Adrenal gland (tissue), 12 donors: Measurements from ENCODE around the gene COL23A1. TPM values are rescaled to one million over a fixed set of nuclear protein-coding genes. Genes with fewer than 3 reads are reported as not detected.

Experiments used
- DNase-seq, 7 donors: peaks; one replicate each; pipeline ENCODE4 v3.0.0-alpha.2; 2019 to 2020
- H3K27ac ChIP-seq, 5 donors: fragments of 200-600 bp; sonication (generic) in 4 of 5; 1 replicate in 3 of 5; 2 replicates in 2 of 5; pipeline versions ENCODE4 v1.5.1 to v1.8.0; 2016 to 2020; ENCODE audit warnings: mild to moderate bottlenecking in 1 of 5
- H3K27me3 ChIP-seq: fragments of 200-600 bp; 2 replicates; pipeline ENCODE4 v1.8.0; 2021
- H3K36me3 ChIP-seq, 2 donors: fragments of 200-600 bp; replicated peaks in 1 of 2; 1 replicate in 1 of 2; 2 replicates in 1 of 2; pipeline versions ENCODE4 v1.5.1 to v1.8.0; 2018 to 2022
- H3K4me1 ChIP-seq, 2 donors: fragments of 200-600 bp; replicated peaks in 1 of 2; 1 replicate in 1 of 2; 2 replicates in 1 of 2; pipeline versions ENCODE4 v1.5.1 to v1.8.0; 2018 to 2021
- H3K4me3 ChIP-seq, 4 donors: fragments of 200-600 bp; sonication (generic) in 3 of 4; one replicate each; pipeline ENCODE4 v1.5.1; 2016 to 2018
- H3K9me3 ChIP-seq, 3 donors: fragments of 200-600 bp; sonication (generic) in 1 of 3; replicated peaks in 1 of 3; 1 replicate in 2 of 3; 2 replicates in 1 of 3; pipeline versions ENCODE4 v1.5.1 to v1.8.0; 2016 to 2021
- POLR2A ChIP-seq, 2 donors: fragments of 450-650 bp; IDR thresholded peaks; one replicate each; pipeline ENCODE4 v1.6.1; 2017; ENCODE audit warnings: antibody characterized with exemption in 2 of 2, mild to moderate bottlenecking in 2 of 2, moderate library complexity in 1 of 2
- WGBS, 4 donors: extraction: QIAGEN DNeasy Blood & Tissue Kit in 2 of 4; methylation state at CpG; one replicate each; pipeline versions ENCODE4 v1.1.5 to v1.1.7; 2013 to 2017; 5-methylcytosine and 5-hydroxymethylcytosine counted together
- intact Hi-C, 2 donors: fragments of 100-400 bp; cut with DNase I; formaldehyde crosslinking; loops; one replicate each; pipeline versions ENCODE4 v1.14.1 to v1.15.0; 2022 to 2023
- polyA plus RNA-seq, 3 donors: library from polyadenylated mRNA; stranded (reverse); fragments of 200-250 nt in 2 of 3; fragments of 350-450 nt in 1 of 3; fragmentation: Illumina TruSeq in 1 of 3; extraction: RNeasy Lipid Tissue Mini Kit (QIAGEN cat#74804) in 1 of 3; gene quantifications; one replicate each; pipeline ENCODE4 v1.2.3, GENCODE V29; 2013 to 2014
- total RNA-seq, 9 donors: library from RNA; depleted of rRNA in 4 of 9; stranded (reverse); fragments of >200 nt in 4 of 9; fragments of 120-200 nt in 1 of 9; fragmentation: NEBNext Ultra II Directional in 1 of 9; extraction: Animal tissue kit (Norgen Biotek cat#: 25700) in 1 of 9; gene quantifications; one replicate each; pipeline versions ENCODE4 v1.1.0 to v1.2.4, GENCODE V29; 2013 to 2023
- TF ChIP-seq, protein P1 (sequence below), 6 experiments: fragments of 450-650 bp in 4 of 6; fragments of 200-600 bp in 2 of 6; sonication (generic) in 1 of 6; IDR thresholded peaks; 1 replicate in 5 of 6; 2 replicates in 1 of 6; pipeline versions ENCODE4 v1.5.1 to v1.8.0; 2016 to 2021; ENCODE audit warnings: antibody characterized with exemption in 6 of 6, mild to moderate bottlenecking in 2 of 6, moderate library complexity in 1 of 6
- donor health status: healthy with polysubstance abuse.
- donor health status: Bipolar disorder and iron deficiency.
- donor health status: DM: yes; HTN: yes; CAD: no.
- donor health status: DM: no; HTN: no; CAD: no.
- donor health status: DM: no; HTN: no; CAD: no.
- donor health status: DM: yes; HTN: yes; CAD: no.

COL23A1 gene
- total and polyA plus RNA-seq, 12 donors, result 0.09 to 4.4 (median 0.88) TPM

DNA sequence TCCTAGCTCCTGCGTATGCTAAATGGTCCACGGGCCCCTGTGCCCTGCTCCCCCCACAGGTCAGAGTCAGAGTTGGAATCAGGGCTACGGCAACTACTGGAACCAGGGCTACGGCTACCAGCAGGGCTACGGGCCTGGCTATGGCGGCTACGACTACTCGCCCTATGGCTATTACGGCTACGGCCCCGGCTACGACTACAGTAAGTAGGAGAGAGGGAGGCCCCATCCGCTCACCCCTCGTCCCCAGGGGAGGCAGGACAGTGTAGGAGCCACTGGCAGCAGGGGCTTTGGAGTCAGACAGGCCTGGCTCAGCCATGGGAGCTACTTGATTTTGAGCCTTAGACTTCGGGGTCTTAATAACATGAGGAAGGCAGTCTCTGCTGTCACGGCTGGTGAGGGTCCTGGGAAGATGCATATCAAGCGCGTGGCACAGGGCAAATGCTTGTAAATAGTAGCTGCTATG lies 380.1 kb downstream of the COL23A1 start:
- no peaks in the 10 kb centered on the region for H3K27me3 ChIP-seq
- no peak overlapping the region for H3K27ac ChIP-seq
- H3K9me3 ChIP-seq, result no peaks in the 10 kb centered on the region
- peak in 1 of 7 donors; percentile 26 for DNase-seq
- H3K36me3 ChIP-seq, result peaks cover 0 to 85% of the 10 kb centered on the region in 2 donors
- WGBS, 4 donors, result 89 to 94% (median 92%) methylated on average over 6 to 18 of the region's 18 CpGs
- no peak overlapping the region for H3K4me3 ChIP-seq
- TF ChIP-seq, protein P1, sequence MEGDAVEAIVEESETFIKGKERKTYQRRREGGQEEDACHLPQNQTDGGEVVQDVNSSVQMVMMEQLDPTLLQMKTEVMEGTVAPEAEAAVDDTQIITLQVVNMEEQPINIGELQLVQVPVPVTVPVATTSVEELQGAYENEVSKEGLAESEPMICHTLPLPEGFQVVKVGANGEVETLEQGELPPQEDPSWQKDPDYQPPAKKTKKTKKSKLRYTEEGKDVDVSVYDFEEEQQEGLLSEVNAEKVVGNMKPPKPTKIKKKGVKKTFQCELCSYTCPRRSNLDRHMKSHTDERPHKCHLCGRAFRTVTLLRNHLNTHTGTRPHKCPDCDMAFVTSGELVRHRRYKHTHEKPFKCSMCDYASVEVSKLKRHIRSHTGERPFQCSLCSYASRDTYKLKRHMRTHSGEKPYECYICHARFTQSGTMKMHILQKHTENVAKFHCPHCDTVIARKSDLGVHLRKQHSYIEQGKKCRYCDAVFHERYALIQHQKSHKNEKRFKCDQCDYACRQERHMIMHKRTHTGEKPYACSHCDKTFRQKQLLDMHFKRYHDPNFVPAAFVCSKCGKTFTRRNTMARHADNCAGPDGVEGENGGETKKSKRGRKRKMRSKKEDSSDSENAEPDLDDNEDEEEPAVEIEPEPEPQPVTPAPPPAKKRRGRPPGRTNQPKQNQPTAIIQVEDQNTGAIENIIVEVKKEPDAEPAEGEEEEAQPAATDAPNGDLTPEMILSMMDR (IDR thresholded peaks at IDR 0.05), result no peak
- TF ChIP-seq POLR2A (IDR thresholded peaks at IDR 0.05), result no peak
- intact Hi-C loops, result no loop called here
- H3K4me1 ChIP-seq, result peaks cover 23 to 36% of the 10 kb centered on the region in 2 donors

DNA sequence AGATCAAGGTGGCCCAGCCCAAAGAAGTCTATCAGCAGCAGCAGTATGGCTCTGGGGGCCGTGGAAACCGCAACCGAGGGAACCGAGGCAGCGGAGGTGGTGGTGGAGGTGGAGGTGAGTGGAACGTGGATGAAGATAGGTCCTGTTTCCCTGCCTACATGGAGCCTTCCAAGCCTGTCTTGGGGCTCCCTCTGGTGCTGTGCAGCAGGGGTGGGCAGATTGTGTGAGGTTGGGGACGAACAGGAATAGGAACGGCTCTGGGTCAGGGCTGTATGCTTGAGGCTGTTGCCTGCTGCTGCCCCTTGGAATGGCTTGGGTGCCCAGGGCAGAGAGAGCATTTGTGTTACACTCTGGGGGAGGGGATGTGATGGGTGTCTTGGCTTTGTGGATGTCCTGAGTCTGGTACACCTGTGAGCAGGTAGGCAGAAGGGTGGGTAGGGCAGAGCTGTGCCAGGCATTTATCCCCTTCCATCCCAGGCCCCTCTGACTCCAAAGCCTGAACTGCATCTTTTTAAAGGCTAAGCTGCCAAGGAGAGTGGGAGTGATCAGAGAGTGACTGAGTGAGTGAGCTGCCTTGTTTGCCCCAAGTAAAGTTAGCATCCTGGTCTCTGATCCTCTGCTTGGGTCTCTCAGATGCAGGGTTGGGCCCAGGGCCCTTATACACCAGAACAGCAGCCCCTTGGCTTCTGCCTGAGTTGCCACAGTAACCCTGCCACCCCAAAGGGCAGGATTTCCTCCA lies 380.7 kb downstream of the COL23A1 start:
- peak in 1 of 7 donors; percentile 21 for DNase-seq
- no peak overlapping the region for H3K4me3 ChIP-seq
- H3K27ac ChIP-seq, result peak overlapping the region in 1 of 5 donors; percentile 6
- intact Hi-C loops, result no loop called here
- no peaks in the 10 kb centered on the region for H3K27me3 ChIP-seq
- H3K36me3 ChIP-seq, result peaks cover 0 to 79% of the 10 kb centered on the region in 2 donors
- no peaks in the 10 kb centered on the region for H3K9me3 ChIP-seq
- peaks cover 23 to 36% of the 10 kb centered on the region in 2 donors for H3K4me1 ChIP-seq
- WGBS, 4 donors, result 82 to 89% (median 85%) methylated on average over 8 of the region's 8 CpGs
- TF ChIP-seq POLR2A (IDR thresholded peaks at IDR 0.05), result no peak
- TF ChIP-seq, protein P1 (IDR thresholded peaks at IDR 0.05), result no peak

DNA sequence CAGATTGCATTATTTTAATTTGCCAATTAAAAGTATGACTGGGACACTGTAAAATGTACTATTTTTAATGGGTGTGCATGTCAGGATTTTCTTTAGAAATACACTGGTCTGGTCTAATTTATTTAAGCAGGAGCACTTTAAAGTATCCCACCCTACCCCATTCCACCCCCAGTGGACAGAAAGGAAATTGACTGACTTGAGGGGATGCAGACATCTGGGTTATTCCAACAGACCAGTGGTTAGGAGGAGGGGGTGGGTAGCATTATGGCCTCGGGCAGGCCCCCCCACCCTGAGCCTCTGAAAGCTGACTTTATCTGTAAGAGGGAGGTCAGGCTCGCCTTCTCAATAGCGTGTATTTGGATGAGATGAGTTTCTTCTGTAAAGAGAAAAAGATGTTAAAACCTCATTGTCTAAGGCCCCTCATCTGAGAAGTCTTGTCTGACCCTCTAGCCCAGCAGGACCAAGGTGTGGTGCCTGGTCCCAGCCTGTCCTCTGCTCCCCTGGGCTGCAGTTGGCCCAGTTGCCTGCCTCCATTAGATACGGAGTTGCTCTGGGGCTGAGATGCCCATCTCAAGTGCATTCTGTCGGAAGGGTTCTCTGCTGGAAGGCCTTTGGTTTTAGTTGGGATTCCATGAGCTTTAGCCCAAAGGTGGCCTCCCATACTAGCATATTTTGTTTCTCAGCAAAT lies 381.5 kb downstream of the COL23A1 start:
- no peak overlapping the region for H3K4me3 ChIP-seq
- no peaks in the 10 kb centered on the region for H3K9me3 ChIP-seq
- H3K4me1 ChIP-seq, result peaks cover 23 to 36% of the 10 kb centered on the region in 2 donors
- DNase-seq, result peak in 1 of 7 donors; percentile 43
- intact Hi-C loops, result no loop called here
- H3K27ac ChIP-seq, result peak overlapping the region in 1 of 5 donors; percentile 5
- no peaks in the 10 kb centered on the region for H3K27me3 ChIP-seq
- peaks cover 0 to 71% of the 10 kb centered on the region in 2 donors for H3K36me3 ChIP-seq
- 58 to 85% (median 77%) methylated on average over 5 of the region's 5 CpGs for WGBS, 4 donors
- TF ChIP-seq POLR2A (IDR thresholded peaks at IDR 0.05), result no peak
- TF ChIP-seq, protein P1 (IDR thresholded peaks at IDR 0.05), result peak in 2 of 6 experiments; percentile 15 to 18

DNA sequence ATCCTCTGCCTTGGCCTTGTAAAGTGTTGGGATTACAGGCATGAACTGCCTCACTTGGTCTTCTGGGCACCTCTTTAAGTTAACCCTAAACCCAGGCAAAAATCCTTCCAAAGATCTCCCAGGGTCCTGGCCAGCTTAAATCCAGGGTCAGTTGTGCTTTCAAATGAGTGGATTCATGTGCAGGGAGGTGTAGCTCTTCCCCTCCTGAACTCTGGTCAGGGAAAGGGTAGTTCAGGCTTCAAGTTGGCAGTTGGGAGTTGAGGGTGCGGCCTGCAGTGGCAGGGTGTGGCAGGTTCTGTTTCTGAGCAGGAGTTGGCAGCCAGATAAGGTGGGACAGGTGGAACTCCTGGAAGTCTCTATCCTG lies 382.3 kb downstream of the COL23A1 start:
- H3K9me3 ChIP-seq, result no peaks in the 10 kb centered on the region
- intact Hi-C loops, result no loop called here
- no peaks in the 10 kb centered on the region for H3K27me3 ChIP-seq
- no peak overlapping the region for H3K4me3 ChIP-seq
- H3K36me3 ChIP-seq, result peaks cover 0 to 63% of the 10 kb centered on the region in 2 donors
- TF ChIP-seq, protein P1 (IDR thresholded peaks at IDR 0.05), result no peak
- no peak for TF ChIP-seq POLR2A (IDR thresholded peaks at IDR 0.05)
- peaks cover 17 to 30% of the 10 kb centered on the region in 2 donors for H3K4me1 ChIP-seq
- WGBS, 4 donors, result 86 to 100% (median 95%) methylated on average over 1 of the region's 1 CpG
- peak in 2 of 7 donors; percentile 24 to 50 for DNase-seq
- peak overlapping the region in 2 of 5 donors; percentile 5 to 90 for H3K27ac ChIP-seq
